ENCODE measurements around the gene SRGAP3.

Gene SRGAP3

DNA sequence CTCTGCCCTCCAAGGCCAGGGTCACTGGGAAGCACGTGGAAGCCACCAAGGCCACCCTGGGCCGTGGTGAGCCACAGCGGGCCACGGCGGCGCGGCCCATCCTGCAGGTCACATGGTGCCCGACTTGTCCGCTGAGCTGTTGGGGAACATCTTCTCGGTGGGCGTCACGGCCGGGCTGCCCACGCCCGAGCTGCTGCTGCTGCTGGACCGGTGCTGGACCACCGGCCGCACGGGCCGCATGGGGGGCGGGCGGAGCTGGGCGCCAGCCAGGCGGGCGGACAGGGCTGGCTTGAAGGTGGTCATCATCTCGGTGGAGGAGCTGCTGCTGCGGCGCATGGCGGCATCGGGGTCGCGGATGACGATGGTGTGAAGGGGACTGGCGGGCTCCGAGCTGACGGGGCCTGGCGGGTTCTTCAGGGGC is 264.0 kb downstream of the SRGAP3 start:
- no peak for DNase-seq (ENCODE audit: low read depth)

DNA sequence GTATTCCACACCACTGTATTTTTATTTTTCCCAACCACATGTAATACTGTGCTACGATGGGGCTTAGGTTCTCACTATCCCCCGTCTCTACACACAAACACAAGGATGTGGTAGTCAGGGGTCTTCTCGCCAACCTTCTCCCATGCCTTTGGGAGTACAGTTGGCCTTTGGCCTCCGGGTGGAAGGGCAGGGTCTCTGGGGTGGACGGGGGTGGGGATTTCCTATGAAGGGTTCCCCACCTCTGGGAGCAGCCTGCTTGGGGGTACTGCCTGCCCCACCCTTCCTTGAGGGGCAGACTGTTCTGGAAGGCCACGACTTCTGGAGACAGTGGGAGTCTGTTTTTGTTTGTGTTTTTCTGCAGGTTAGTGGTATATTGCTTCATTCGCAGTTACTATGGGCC is 264.9 kb downstream of the SRGAP3 start:
- no peak for DNase-seq (ENCODE audit: low read depth)

DNA sequence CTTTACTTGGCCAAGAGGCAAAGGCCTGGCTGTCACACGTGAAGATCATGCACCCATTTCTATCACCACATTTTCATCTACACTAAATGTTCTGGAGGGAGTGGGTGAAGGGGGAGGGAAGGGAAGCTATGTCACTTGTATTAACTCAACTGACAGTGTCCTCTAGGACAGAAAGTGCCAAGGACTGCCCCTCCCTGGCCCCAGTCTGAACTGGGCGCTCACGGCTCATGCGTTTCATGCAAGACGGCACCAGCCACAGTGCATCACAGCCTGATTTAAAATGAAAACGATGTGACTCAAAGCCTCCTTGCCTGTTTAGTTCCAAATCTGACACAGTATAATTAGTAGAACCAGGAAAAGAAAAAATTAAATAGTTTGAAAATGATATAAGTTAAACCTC is 265.4 kb downstream of the SRGAP3 start:
- DNase-seq (ENCODE audit: low read depth): no peak

DNA sequence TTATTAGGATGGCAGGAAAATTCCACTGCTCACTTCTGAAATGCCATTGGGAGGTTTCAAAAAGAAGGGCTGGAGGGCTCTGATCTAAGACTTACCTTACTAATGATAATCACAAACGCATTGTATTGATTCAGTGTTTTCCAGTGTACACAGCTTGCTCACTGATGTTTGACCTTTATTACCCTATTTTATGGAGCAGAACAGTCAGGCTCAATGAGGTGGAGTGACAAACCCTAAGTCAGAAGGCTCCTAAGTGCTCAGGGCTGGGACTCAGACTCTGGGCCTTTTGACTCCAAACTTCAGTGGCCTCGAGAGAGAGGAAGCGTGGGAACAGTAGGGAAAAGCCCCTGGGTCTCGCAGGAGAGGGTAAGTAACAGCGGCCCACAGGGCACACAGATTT is 265.9 kb downstream of the SRGAP3 start:
- DNase-seq (ENCODE audit: low read depth): no peak

DNA sequence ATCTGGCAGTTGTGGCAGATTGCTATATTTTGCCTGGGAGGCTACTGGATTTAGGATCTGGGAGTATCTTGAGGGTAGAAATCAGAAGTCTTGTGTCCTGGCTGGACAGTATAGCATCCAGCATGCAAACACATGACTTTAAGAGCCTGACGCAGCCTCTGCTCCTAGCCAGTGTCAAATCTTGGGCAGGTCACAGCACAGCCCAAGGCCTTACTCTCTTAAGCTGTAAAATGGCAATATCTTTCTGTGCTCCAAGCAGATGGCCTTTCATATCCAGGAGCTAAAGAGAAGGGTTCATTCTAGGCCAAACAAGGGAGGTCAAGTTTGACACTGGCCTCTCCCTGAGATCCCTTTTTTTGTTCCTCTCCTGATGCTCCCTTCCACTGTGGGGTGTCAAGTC is 266.4 kb downstream of the SRGAP3 start:
- DNase-seq (ENCODE audit: low read depth): no peak

DNA sequence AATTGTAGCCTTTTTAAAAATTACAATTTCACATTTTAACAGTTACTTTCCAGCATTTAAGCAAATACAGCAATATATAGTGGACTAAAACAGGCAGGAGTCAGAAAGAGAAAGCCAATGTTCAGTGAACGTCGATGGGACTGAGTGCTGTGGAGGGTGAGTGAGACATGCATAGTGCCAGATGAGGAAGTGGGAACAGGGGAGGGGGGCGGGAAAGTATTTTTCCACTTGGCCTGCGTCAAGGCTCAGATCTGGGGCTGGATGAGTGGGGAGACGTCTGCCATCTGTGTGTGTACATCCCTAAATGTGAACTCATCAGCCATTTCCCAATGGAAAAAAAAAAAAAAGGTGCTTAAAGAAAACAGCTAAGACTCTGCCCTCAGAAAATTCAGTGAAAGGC is 266.9 kb downstream of the SRGAP3 start:
- no peak for DNase-seq (ENCODE audit: low read depth)

DNA sequence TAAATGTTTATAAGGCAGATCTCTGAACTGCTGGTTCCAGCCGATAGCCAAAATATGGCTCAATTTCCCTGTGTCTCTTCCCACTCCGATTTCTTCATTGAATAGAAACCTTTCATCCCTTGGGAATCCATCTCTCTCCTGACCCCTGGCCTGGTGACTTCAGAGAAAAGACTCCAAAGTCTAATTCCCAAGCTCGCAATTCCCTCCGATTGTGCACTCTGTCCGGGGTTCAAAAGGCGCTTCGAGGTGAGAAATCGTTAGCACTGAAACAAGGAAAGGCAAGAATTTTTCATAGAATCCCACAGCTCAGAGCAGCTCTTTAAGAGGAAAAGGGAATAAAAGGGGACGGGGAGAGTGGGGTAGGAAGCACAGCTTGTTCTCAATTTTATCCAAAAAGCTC is 267.7 kb downstream of the SRGAP3 start:
- no peak for DNase-seq (ENCODE audit: low read depth)

DNA sequence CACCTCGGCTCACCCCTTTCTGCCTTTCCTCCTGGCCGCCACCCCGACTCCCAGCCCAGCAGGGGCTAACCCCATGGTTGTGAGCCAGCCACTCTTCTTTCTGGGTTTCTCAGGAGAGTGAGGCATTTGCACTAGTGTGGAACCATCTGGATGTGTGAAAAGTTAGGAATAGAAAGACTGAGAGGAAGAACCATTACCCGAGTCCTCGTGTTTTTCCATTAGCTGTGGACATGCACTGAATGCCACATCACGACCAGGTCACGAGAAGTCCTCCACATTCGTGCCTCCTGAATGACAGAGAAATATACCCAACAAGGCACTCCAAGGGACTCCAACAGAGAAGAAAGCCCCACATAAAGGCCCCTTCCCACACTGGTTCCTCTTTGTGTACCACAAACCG is 268.1 kb downstream of the SRGAP3 start:
- DNase-seq (ENCODE audit: low read depth): no peak

DNA sequence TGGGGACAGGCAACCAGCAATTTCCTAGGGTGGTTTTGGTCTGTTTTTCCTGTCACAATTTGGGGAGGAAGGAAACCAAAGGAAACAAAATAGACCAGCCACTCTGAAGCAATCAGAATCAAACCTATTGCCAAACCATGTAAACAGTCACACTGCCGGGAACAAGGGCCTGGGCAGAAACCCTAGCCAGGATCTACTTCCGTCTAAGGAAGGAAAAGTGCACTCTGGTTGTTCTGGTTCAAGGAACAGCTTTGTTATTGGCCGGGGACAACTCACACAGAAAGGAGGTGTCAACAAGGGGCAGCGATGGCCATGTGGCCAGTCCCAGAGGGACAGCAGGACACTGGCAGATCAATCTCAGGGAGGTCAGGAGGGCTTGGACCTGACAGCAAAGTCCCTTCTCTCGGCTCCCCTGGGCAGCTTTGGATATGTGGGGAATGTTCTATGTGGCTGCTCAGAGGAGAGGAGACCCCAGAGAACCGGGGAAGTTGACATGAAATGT is 268.6 kb downstream of the SRGAP3 start:
- DNase-seq (ENCODE audit: low read depth): peak; percentile 51

DNA sequence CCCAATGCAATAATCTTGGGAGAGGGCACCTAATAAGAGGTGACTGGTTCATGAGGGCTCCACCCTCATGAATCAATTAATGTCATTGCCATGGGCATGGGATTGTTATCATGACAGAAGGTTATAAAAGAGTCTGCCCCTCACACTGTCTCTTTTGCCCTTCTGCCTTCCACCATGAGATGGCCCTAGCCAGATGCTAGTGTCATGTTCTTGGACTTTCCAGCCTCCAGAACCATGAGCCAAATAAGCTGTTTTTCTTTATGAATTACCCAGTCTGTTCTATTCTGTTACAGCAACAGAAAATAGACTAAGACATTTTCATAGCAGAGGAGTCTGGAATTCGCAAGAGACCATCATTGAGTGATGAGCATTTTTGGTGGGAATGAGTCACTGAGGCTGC is 270.2 kb downstream of the SRGAP3 start:
- no peak for DNase-seq (ENCODE audit: low read depth)

DNA sequence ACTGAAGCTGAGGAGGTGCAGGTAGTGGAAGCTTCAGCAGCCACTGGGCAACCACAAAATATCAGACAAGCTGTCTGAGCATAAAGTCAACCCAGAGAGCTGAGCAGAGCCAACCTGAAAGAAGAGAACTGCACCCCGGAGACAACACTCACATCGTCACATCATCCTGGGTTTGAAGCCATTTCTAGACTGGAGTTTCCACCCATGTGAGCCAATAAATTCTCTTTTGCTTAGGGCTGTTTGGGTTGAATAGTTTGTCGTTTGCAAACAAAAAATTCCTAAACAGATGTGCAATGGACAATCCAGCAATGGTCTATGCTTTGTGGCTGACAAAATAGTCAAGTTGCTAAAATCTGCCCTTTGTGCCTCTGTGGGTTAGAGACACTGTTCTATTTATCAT is 270.9 kb downstream of the SRGAP3 start:
- no peak for DNase-seq (ENCODE audit: low read depth)

DNA sequence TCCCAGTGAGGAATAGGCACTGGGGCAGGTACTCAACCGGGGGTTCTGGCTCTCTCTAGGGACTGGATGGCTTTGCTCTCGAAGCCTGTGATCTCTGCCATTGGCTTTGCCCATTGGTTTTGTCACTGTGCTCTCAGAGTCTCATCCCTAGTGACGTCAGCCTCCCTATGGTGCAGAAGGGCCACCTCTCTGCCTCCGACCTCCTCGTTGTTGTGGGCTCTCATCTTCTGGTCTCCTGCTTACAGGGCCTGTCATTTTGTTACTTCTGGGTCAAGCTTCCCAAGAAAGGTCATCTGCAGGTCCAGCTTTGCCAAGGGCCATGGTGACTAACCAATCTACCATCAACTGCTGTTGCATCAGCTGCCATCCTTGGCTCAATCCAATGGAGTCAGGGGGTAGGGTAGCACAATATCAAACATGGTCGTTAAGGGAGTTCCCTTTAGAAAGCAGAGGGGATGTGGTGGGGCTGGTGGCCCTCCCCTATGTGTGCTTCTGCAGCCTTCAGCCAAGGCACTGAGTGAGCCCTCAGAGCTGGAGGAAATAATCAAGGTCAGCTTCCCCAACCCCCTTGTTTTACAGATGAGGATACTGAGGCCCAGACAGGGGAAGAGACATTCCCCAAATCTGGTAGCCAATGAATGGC is 272.8 kb downstream of the SRGAP3 start:
- DNase-seq (ENCODE audit: low read depth): no peak

DNA sequence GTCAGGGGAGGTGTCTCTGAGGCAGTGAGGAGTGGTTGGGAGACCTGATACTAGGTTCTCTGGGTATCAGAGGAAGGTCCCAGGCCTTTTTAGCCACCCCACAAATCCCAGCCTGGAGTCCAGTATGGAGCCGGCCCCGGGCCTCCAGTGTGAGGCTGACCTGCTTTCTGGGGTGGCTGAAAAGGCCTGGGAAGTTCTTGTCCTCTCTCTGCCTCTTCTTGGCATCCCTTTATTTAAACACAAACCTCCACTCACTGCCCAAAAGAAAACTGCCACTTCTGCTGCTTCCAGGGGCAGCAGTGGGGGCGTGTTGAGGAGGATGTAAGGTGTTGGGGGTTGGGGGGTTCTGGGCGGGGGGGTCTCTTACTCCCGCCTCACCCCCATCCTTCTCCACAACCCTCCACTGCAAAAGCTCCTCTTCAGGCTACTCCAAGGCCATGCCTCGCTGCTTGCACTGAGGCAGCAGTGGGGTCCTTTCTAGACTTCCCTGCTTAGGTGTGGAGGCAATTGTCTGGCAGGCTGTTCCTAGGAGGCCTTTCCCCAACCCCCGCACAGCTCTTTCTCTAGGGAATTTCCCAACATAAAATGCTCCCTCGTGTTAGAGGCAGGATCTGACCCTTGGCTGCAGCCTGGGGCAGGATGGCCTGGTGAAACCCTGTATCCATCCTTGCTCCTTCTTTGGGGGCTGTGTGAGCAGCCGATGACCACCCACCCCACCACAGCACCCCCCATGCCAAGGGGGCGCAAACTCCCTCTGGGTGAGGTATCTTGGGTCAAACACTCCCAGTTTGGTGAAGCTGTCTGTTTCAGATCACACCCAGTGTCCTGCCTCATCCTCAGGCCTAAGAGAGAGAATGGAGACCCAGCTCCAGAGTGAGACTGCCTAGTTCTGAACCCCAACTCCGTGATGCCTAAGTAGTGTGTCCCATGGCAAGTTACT is 274.1 kb downstream of the SRGAP3 start:
- DNase-seq (ENCODE audit: low read depth): no peak

DNA sequence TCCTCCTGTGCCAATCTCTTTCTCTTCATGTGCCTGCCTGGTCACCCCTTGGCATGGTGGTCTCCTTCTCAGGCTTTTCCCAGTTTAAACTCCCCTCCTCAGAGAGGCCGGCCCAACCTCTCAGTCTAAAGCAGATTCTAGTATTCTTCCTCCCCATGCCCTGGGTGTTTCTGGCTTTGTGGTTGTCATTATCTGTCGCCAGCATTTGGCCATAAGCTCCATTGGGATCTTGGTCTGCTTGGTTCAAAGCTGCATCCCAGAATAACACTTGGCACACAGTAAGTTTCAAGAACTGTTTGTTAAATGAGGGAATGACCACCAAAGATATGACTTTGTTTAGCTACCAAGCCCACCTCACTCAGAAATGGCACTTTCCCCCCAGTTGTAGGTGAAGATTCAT is 275.0 kb downstream of the SRGAP3 start:
- no peak for DNase-seq (ENCODE audit: low read depth)

DNA sequence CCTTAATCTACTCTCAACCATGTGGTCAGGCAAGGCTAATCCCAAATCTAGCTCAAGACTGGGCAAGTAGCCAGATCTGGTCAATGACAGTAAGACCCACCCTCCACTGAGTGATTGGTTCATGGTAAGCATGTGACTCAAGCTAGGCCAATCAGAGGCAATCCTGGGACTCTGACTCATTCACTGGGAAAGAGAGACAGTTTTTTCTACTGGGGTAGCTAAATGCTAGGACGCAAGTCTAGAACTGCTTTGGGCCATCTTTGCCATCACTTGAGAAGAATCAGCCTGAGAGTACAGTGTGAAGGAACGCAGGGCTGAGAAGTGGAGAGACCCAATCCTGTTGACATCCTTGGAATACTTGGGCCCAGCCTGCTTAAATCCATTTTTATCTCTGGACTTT is 276.8 kb downstream of the SRGAP3 start:
- no peak for DNase-seq (ENCODE audit: low read depth)

DNA sequence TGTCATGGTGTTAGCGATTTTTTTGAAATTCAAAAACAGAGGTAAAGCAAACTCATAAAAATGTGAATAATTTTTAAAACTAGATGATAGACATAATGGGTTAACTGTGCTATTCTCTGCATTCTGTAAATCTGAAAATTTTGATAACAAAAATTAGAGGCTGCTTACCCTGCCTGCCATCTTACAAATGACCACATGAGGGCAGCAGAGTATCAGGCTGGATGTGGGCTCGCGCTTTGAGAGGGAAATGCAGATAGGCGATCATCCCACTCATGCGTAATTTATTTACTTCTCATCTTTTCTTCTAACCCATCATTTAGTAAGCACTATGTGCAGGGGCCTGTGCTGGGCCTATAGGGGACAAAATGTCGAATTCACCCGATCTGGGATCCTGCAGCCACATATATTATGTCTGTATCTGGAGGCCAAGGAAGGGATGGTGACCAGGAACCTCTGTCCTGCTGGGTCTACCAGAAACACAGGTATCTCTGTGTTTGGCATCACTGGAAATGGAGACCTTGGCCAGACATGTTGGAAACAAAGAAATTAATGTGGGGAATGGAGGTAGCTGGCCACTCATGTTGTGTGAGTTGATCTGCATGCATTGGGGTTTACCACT is 278.4 kb downstream of the SRGAP3 start:
- DNase-seq (ENCODE audit: low read depth): peak; percentile 49

DNA sequence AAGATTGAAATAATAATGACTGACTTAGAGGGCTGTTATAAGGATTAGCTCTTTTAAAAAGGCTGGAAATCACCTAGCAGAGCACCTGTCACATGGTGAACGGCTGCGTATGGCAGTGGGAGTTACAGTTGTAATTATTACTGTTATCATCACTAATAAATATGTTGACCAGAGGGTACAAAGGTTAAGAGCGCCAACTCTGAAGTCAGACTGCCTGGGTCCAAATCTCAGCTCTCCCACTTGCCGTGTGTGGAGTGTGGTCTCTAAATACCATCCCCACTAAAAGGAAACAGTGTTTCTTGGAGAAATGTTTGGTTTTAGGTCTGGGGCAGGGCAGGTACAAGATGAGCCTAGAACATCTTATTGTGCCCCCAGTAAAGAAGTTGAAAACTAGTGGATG is 280.2 kb downstream of the SRGAP3 start:
- no peak for DNase-seq (ENCODE audit: low read depth)

DNA sequence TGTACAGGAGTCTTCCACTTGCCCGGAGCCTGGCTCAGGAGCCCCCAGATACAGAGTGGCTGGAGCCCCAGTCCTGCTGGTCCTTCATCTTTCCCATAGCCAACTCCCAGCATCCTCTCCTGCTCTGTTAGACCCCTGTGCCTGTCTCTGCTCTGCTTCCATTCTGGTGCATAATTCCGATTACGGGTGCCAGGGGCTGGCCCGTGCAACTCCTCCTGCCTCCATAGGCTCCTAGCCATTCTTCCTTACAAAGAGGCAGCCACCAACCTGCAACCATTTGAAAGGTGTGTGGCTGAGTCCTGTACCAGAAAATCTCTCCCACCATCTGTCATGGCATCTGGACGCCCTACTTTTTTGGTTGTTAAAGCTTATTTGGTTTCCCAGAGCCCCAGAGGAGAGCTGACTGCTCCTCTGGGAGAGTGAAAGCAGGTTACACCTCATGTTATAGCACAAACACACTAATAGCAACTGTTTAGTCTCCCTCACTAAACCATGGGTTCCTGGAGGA is 281.0 kb downstream of the SRGAP3 start:
- no peak for DNase-seq (ENCODE audit: low read depth)

DNA sequence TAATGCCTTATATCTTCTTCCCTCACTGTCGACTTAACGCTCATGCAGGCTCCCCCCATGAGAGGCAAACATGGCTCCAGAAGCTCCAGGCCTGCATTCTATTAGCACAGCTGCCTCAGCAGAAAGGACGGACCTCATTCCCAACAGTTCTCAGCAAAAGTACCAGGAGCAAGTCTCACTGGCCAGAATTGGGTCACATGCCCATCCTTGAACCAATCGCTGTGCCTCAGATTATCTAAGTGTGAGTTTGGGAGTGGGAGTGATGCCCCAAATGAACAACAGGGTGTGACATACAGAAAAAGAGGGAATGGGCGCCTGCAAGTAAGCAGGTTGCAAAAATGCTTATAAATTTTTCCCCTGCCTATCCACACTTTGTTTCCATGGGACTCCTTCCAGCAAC is 281.9 kb downstream of the SRGAP3 start:
- no peak for DNase-seq (ENCODE audit: low read depth)

DNA sequence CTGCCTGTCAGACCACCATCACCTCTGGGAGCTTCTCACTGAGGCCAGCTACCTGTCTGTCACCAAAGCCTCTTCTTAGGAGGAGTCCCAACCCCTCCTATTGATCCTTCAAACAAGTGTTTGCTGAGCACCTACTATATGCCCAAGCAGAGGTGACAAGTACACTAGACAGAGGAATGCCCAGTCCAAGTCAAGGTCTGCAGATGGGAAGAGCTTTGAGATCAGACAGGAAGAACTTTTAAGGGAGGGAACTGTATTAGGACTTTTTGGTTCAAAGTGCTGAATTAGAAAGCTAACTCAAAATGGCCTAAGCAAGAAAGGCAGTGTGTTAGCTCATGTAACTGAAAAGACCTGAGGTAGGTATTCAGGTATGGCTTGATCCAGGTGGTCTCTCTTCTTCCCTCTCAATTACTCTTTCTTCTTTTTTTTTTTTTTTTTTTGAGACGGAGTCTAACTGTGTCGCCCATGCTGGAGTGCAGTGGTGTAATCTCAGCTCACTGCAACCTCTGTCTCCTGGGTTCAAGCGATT is 282.6 kb downstream of the SRGAP3 start:
- DNase-seq (ENCODE audit: low read depth): no peak

DNA sequence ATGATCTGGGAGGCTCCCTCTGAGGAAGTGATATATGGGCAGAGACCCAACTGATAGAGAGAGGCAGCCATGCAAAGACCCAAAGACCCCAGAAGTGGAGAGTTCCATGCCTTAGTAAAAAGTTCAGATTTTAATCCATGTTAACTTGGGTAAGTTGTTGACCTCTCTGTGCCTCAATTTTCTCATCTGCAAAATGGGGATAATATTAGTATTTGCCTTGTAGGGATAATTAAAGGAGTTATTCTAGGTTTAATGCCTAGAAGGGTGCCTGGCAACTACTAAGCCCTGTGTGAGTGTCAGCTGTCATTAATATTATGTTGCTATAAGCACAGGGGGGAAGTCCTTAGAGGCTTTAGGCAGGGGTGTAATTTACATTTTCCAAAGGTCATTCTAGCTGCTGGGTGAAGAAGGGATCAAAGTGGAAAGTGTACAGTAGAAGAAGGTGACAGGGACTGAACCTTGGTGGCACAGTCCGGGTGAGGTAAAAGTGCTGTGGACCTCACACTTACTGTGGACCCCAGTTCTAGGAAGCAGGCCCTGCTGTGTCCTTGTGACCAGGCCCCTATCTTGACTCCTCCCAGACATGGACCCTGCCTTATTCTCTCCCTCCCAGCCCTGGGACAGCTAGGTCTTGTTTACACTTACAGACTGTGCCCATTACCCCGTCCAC is 283.2 kb downstream of the SRGAP3 start:
- DNase-seq (ENCODE audit: low read depth): no peak
